IMR-90 (cell line): Measurements from ENCODE around the gene MYO1G. TPM values are rescaled to one million over a fixed set of nuclear protein-coding genes. Genes with fewer than 3 reads are reported as not detected.

Source experiments
- ATAC-seq: fragments of 200-7000 bp; cut with Tn5 transposase; 2 replicates; pipeline ENCODE4 v1.9.1; 2020; ENCODE audit warnings: low read depth, mild to moderate bottlenecking, moderate library complexity
- BruUV-seq: library from RNA; stranded (reverse); fragments of 400-500 nt; replicated peaks from 2 replicates; lab custom pipeline; 2021; lab: Mats Ljungman, UMichigan
- CTCF ChIA-PET: fragments of 300-600 bp; formaldehyde crosslinking; extraction: SDS; loops from one replicate; lab custom pipeline; 2021; ENCODE audit warnings: antibody characterized with exemption; lab: Yijun Ruan, JAX
- POLR2A ChIA-PET: fragments of 300-600 bp; sonication (Branson Sonifier 250); formaldehyde crosslinking; loops from one replicate; lab custom pipeline; 2022; ENCODE audit warnings: antibody characterized with exemption; ENCODE audit not compliant: unreplicated experiment; lab: Charles Lee
- DNase-seq: peaks from one replicate; pipeline ENCODE4 v3.0.0; 2013
- H2AFZ ChIP-seq: replicated peaks from 2 replicates; pipeline ENCODE3; 2013; ENCODE audit warnings: low read length, mild to moderate bottlenecking; ENCODE audit not compliant: poor library complexity
- H2AK5ac ChIP-seq: 2 replicates; pipeline ENCODE4 v1.6.1; 2013; ENCODE audit warnings: low read depth, low read length, inconsistent platforms
- H2AK9ac ChIP-seq: replicated peaks from 2 replicates; pipeline ENCODE3; 2013; ENCODE audit warnings: mild to moderate bottlenecking, low read depth, low read length, moderate library complexity; ENCODE audit not compliant: poor library complexity
- H2BK120ac ChIP-seq: 2 replicates; pipeline ENCODE4 v1.6.1; 2013; ENCODE audit warnings: low read depth, low read length, inconsistent platforms
- H2BK15ac ChIP-seq: 3 replicates; pipeline ENCODE4 v1.6.1; 2013; ENCODE audit warnings: low read depth, low read length, inconsistent platforms
- H2BK20ac ChIP-seq: 2 replicates; pipeline ENCODE4 v1.6.1; 2013; ENCODE audit warnings: low read depth, mild to moderate bottlenecking, inconsistent platforms, low read length, moderate library complexity
- H2BK5ac ChIP-seq: 2 replicates; pipeline ENCODE4 v1.6.1; 2013; ENCODE audit warnings: mild to moderate bottlenecking, low read depth, low read length, inconsistent platforms; ENCODE audit not compliant: poor library complexity, severe bottlenecking
- H3K14ac ChIP-seq: replicated peaks from 2 replicates; pipeline ENCODE4 v1.6.1; 2013; ENCODE audit warnings: low read depth, low read length, inconsistent platforms
- H3K18ac ChIP-seq: 2 replicates; pipeline ENCODE4 v1.6.1; 2013; ENCODE audit warnings: low read depth, low read length, control low read depth
- H3K23ac ChIP-seq: 2 replicates; pipeline ENCODE4 v1.6.1; 2013; ENCODE audit warnings: low read depth, low read length, inconsistent platforms
- H3K27ac ChIP-seq: 2 replicates; pipeline ENCODE4 v1.5.1; 2013; ENCODE audit warnings: mild to moderate bottlenecking, control low read depth, low read length; ENCODE audit not compliant: insufficient read depth
- H3K27me3 ChIP-seq: 2 replicates; pipeline ENCODE4 v1.6.1; 2013; ENCODE audit warnings: low read length; ENCODE audit not compliant: control insufficient read depth, insufficient read depth
- H3K36me3 ChIP-seq: 2 replicates; pipeline ENCODE4 v1.6.1; 2013; ENCODE audit warnings: low read length, mixed read lengths; ENCODE audit not compliant: control insufficient read depth, insufficient read depth
- H3K4ac ChIP-seq: 2 replicates; pipeline ENCODE4 v1.6.1; 2013; ENCODE audit warnings: low read depth, low read length, inconsistent platforms
- H3K4me1 ChIP-seq: 2 replicates; pipeline ENCODE4 v1.6.1; 2013; ENCODE audit warnings: low read length, mixed read lengths; ENCODE audit not compliant: control insufficient read depth, insufficient read depth
- H3K4me2 ChIP-seq: 2 replicates; pipeline ENCODE4 v1.6.1; 2013; ENCODE audit warnings: low read depth, mild to moderate bottlenecking, control low read depth, low read length, moderate library complexity
- H3K4me3 ChIP-seq: 2 replicates; pipeline ENCODE4 v1.5.1; 2013; ENCODE audit warnings: low read depth, mild to moderate bottlenecking, control low read depth, low read length, moderate library complexity; ENCODE audit not compliant: insufficient read depth
- H3K56ac ChIP-seq: 2 replicates; pipeline ENCODE4 v1.6.1; 2013; ENCODE audit warnings: low read length, inconsistent platforms; ENCODE audit not compliant: insufficient read depth; ENCODE audit errors: extremely low read depth
- H3K79me1 ChIP-seq, 2 experiments: 2 replicates each; pipeline ENCODE4 v1.6.1; 2013; ENCODE audit warnings: low read length in 2 of 2, inconsistent platforms in 1 of 2, low read depth in 1 of 2
- H3K9ac ChIP-seq: 2 replicates; pipeline ENCODE4 v1.6.1; 2013; ENCODE audit warnings: low read depth, low read length, control low read depth
- H3K9me1 ChIP-seq: 2 replicates; pipeline ENCODE4 v1.6.1; 2013; ENCODE audit warnings: low read length, inconsistent platforms; ENCODE audit not compliant: insufficient read depth
- H3K9me3 ChIP-seq: 2 replicates; pipeline ENCODE4 v1.6.1; 2013; ENCODE audit warnings: low read length; ENCODE audit not compliant: control insufficient read depth, insufficient read depth
- H4K20me1 ChIP-seq: 2 replicates; pipeline ENCODE4 v1.6.1; 2013; ENCODE audit warnings: low read length, inconsistent platforms; ENCODE audit not compliant: insufficient read depth
- H4K5ac ChIP-seq: 2 replicates; pipeline ENCODE4 v1.6.1; 2013; ENCODE audit warnings: mild to moderate bottlenecking, low read depth, low read length, control low read depth
- H4K8ac ChIP-seq, 2 experiments: 2 replicates each; pipeline ENCODE4 v1.6.1; 2013; ENCODE audit warnings: low read depth in 2 of 2, low read length in 2 of 2, control low read depth in 1 of 2, inconsistent platforms in 1 of 2
- H4K91ac ChIP-seq: 2 replicates; pipeline ENCODE4 v1.6.1; 2013; ENCODE audit warnings: low read depth, low read length, inconsistent platforms; ENCODE audit not compliant: insufficient read depth
- FOS ChIP-seq: fragments of 150-350 bp; IDR thresholded peaks from 2 replicates; pipeline ENCODE4 v1.6.1; 2016; ENCODE audit warnings: low read depth, low read length
- RCOR1 ChIP-seq: IDR thresholded peaks from 2 replicates; pipeline ENCODE4 v1.6.1; 2012; ENCODE audit warnings: mild to moderate bottlenecking, low read length, improper control_type of control experiment; ENCODE audit not compliant: insufficient replicate concordance
- SMC3 ChIP-seq: fragments of 150-350 bp; IDR thresholded peaks from 2 replicates; pipeline ENCODE4 v1.6.1; 2016; ENCODE audit warnings: low read depth, mild to moderate bottlenecking, antibody characterized with exemption, low read length, moderate library complexity
- WGBS, 2 experiments: methylation state at CpG; one replicate each; pipeline versions ENCODE4 v1.1.5 to v1.1.7; 2013; ENCODE audit warnings: missing lambda C conversion rate in 2 of 2; ENCODE audit not compliant: insufficient read length in 1 of 2; ENCODE audit errors: extremely low coverage in 2 of 2; 5-methylcytosine and 5-hydroxymethylcytosine counted together
- dilution Hi-C: fragments of 300-500 bp; cut with HindIII; formaldehyde crosslinking; loops from one replicate; pipeline ENCODE4 v1.14.3; 2018; ENCODE audit warnings: low sequenced_read_pairs; ENCODE audit not compliant: unreplicated experiment
- in situ Hi-C: fragments of 300-500 bp; cut with MboI; formaldehyde crosslinking; loops from 3 replicates; pipeline ENCODE4 v1.14.3; 2019; ENCODE audit warnings: low sequenced_read_pairs, inconsistent platforms, mixed read lengths
- intact Hi-C: fragments of 100-400 bp; cut with micrococcal nuclease; formaldehyde crosslinking; loops from 2 replicates; pipeline ENCODE4 v1.10.0; 2022
- polyA plus RNA-seq, 3 experiments: library from polyadenylated mRNA; depleted of rRNA; stranded (reverse); fragments of >200 nt; gene quantifications; 2 replicates each; pipeline ENCODE4 v1.2.3, GENCODE V29; 2012; ENCODE audit warnings: low replicate concordance in 1 of 3
- total RNA-seq: library from RNA; depleted of rRNA; stranded (reverse); fragments of >200 nt; gene quantifications from 2 replicates; pipeline ENCODE4 v1.2.3, GENCODE V29; 2012

MYO1G gene
- total and polyA plus RNA-seq, 2 of the 4 experiments (the other 2 are of a cell fraction) = under 0.01 to 0.02 TPM

DNA sequence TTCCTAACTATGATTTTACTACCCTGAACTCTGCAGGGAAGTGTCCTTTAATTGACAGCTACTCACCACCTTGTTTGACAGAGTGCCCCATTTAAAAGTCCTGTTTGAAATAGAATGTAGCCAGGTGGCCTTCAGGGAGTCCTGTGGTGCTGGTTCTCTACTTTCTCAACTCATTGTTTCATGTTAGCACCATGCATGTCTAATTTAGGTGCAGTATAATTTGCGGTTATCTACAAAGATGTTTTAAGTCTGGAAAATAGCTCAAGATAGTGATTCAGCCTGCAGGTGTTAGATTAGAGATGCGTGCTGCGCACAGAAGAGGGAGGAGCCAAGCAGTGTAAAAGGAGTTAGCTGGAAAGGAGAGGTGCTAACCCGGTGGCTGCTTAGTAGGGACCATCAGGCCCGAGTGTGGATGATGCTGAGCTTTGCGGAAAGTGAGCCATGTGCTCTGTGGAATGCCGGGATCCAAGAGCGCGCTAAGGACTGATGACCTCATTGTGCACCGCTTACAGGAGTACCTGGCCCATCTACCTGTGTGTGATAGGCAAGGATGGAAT lies 22.4 kb upstream of the MYO1G start:
- H2BK5ac ChIP-seq = no peak overlapping the region
- no peak overlapping the region for H2AFZ ChIP-seq
- peaks cover 21 to 63% of the 10 kb centered on the region in 2 experiments; a peak in 3 of 4 replicates for H3K79me1 ChIP-seq
- H2BK15ac ChIP-seq = no peak overlapping the region
- H3K9me1 ChIP-seq = peaks cover 16% of the 10 kb centered on the region
- no peak overlapping the region for H2AK9ac ChIP-seq
- H2AK5ac ChIP-seq = peak overlapping the region; percentile 6; the same call in 1 of the 2 replicates
- peaks cover 32% of the 10 kb centered on the region for H4K20me1 ChIP-seq
- DNase-seq (no peak), ATAC-seq (no peak)
- peak overlapping the region; percentile 54; the same call in 1 of the 2 replicates for H3K14ac ChIP-seq
- no peaks in the 10 kb centered on the region for H3K27me3 ChIP-seq
- H3K9me3 ChIP-seq = no peaks in the 10 kb centered on the region
- intact Hi-C loops = no loop called here
- no peak overlapping the region for H2BK120ac ChIP-seq
- no peak overlapping the region for H2BK20ac ChIP-seq
- ChIA-PET CTCF (interaction anchor here (1.5 kb wide), 1 partner anchor 26 kb away, joined by 4 read pairs; no protein-coding TSS in a partner anchor), POLR2A (interaction anchor here (0.6 kb wide), 1 partner anchor 77 kb away, joined by 4 read pairs; no protein-coding TSS in a partner anchor)
- dilution Hi-C loops = no loop called here
- no TSS peak for BruUV-seq
- H3K4me2 ChIP-seq = peak overlapping the region; percentile 76
- 0 out of 2 replicates have a peak overlapping the region, but pooled peaks have one; percentile 2 for H3K27ac ChIP-seq
- H3K18ac ChIP-seq = no peak overlapping the region
- no peak overlapping the region for H4K5ac ChIP-seq
- no peak overlapping the region for H4K91ac ChIP-seq
- TF ChIP-seq RCOR1 (no peak), FOS (no peak), SMC3 (no peak)
- in situ Hi-C loops = no loop called here
- peak overlapping the region in 1 of 2 experiments; percentile 34; a peak in 2 of 4 replicates for H4K8ac ChIP-seq
- 8% methylated on average over 2 of the region's 10 CpGs; no CpG with 5 or more reads in 1 of the 2 experiments for WGBS, 2 experiments
- H3K4me3 ChIP-seq = peak overlapping the region; percentile 77
- peak overlapping the region; percentile 7; the same call in 1 of the 2 replicates for H3K4ac ChIP-seq
- peak overlapping the region; percentile 97 for H3K9ac ChIP-seq
- peaks cover 5% of the 10 kb centered on the region for H3K4me1 ChIP-seq
- H3K36me3 ChIP-seq = peaks cover 2% of the 10 kb centered on the region; the same call in 1 of the 2 replicates
- H3K56ac ChIP-seq = 0 out of 2 replicates have a peak overlapping the region, but pooled peaks have one; percentile 37
- peak overlapping the region; percentile 76 for H3K23ac ChIP-seq
